ES-I3 (cell line): ENCODE measurements around the gene FRMD1.
"Not testable (repeated sequence)": the region's sequence is repeated elsewhere in the genome, so short reads cannot be mapped to it uniquely, and the experiment has no call there.

Experiments used
- H3K36me3 ChIP-seq: 2 replicates; pipeline ENCODE4 v1.6.1; 2013; ENCODE audit warnings: mild to moderate bottlenecking, low read length, control low read depth, moderate library complexity; ENCODE audit not compliant: insufficient read depth
- H3K4me1 ChIP-seq: 2 replicates; pipeline ENCODE4 v1.6.1; 2013; ENCODE audit warnings: mild to moderate bottlenecking, control low read depth, low read length; ENCODE audit not compliant: insufficient read depth
- H3K9ac ChIP-seq: 2 replicates; pipeline ENCODE4 v1.6.1; 2013; ENCODE audit warnings: low read depth, mild to moderate bottlenecking, low read length, moderate library complexity
- H3K9me3 ChIP-seq: 2 replicates; pipeline ENCODE4 v1.6.1; 2013; ENCODE audit warnings: mild to moderate bottlenecking, low read length, moderate library complexity; ENCODE audit not compliant: control insufficient read depth, insufficient read depth

The FRMD1 gene

DNA sequence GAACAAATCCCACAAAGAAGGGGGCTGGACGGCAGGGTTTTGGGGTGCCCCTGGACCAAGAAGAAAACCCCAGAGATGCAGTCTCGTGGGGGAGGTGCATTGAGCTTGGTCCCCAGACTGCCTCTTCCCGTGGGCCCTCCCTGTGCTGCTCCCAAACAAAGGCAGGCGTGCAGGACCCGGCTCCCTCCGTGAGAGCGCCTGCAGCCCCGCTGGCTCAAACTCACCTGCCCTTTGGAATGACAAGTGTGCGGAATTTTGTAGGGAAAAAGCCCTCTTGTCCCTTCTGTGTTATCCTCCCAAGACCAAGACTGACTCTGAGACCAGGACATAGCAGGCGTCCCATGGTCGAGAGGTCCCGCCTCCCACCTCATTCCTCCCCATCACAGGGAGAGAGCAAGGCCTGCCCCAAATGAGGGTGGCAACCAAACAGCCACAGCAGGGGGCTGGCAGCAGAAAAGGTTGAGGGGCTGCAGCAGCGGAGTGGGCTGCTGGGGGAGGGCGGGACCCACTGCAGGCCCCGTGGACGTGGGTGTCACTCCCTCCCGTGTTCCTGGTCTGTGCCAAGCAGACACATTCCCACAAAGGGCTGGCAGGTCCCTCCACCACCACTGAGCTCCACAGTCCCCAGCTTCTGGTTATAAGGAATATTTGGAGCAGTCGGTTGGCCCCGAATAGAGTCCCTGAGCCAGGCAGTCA, 5.6 kb upstream of the FRMD1 start:
- peaks cover 18% of the 10 kb centered on the region; the same call in 1 of the 2 replicates for H3K4me1 ChIP-seq
- no peaks in the 10 kb centered on the region for H3K9me3 ChIP-seq
- no peaks in the 10 kb centered on the region for H3K36me3 ChIP-seq
- H3K9ac ChIP-seq: no peak overlapping the region

GRCh38 chr6:168083514-168083885, 4.5 kb upstream of the FRMD1 start:
- no peaks in the 10 kb centered on the region for H3K9me3 ChIP-seq
- H3K9ac ChIP-seq: no peak overlapping the region
- no peaks in the 10 kb centered on the region for H3K36me3 ChIP-seq
- peaks cover 15% of the 10 kb centered on the region; the same call in 1 of the 2 replicates for H3K4me1 ChIP-seq

DNA sequence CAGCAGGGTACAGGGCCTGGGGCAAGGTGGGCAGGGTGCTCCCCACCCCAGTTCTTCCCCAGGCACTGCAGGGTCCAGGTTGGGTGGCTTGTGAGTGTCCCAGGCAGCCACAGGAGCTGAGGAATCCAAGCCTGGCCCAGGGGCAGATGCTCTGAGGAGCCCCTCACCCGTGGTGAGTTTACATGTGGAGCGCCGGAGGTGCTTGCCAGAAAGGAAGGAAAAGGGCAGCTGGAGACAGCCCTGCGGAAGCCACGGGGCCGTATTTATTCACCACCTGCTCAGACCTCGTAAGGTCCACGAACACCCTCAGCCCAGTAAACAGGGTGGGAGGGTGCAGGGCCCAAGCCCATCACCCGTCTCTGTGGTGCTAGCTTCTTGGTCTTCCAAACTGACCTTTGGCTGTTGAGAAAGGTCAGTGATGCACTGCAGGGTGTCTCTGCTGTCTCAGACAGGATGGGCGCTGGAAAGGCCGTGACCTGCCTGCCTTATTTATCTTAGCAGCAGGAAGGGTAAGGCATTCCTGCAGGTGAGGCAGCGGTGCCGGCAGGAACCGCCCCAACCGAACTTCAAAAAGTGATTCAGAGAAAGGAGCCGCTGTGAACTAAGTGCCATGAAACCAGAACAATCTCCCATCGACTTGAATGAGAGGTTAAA, 4.0 kb upstream of the FRMD1 start:
- Histone ChIP-seq H3K9ac (no peak overlapping the region), H3K4me1 (peaks cover 11% of the 10 kb centered on the region; the same call in 1 of the 2 replicates), H3K9me3 (no peaks in the 10 kb centered on the region), H3K36me3 (no peaks in the 10 kb centered on the region)

DNA sequence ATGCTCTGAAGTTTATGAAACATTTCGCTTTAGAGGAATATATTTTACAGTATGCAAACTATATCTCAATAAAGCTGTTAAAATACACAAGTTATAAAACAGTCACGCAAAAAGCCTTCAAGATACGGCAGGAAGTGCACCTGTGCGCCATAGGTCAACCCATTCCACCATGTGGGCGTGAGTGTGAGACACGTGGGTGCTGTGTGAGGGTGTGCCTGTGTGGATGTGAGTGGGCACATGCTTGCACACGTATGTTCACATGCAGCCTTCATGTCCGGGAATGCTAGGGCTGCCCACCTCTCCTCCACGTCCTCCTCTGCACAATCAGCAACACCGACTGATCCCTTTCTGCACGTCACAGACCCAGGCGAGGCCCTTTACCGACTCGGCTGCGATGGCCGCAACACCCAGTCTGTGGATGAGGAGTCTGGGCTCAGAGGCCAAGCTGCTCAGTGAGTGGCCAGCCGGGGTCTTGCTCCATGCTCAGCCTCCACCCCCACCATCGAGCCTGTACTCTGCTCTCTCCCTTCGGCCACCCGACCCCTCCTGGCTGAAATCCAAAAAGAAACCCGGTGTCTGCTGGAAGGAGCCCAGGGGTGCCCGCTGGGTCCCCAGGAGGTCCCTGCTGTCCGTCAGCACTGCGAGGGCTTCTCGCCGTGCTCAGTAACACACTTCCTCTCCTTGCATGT, 3.0 kb upstream of the FRMD1 start:
- Histone ChIP-seq H3K9me3 (no peaks in the 10 kb centered on the region), H3K4me1 (peaks cover 4% of the 10 kb centered on the region; the same call in 1 of the 2 replicates), H3K36me3 (no peaks in the 10 kb centered on the region), H3K9ac (no peak overlapping the region)

- no peak overlapping the region for H3K9ac ChIP-seq
- peaks cover 4% of the 10 kb centered on the region; the same call in 1 of the 2 replicates for H3K4me1 ChIP-seq
- H3K9me3 ChIP-seq: no peaks in the 10 kb centered on the region
- no peaks in the 10 kb centered on the region for H3K36me3 ChIP-seq
Observed at GRCh38 chr6:168080393-168081077, 1.5 kb upstream of the FRMD1 start.

DNA sequence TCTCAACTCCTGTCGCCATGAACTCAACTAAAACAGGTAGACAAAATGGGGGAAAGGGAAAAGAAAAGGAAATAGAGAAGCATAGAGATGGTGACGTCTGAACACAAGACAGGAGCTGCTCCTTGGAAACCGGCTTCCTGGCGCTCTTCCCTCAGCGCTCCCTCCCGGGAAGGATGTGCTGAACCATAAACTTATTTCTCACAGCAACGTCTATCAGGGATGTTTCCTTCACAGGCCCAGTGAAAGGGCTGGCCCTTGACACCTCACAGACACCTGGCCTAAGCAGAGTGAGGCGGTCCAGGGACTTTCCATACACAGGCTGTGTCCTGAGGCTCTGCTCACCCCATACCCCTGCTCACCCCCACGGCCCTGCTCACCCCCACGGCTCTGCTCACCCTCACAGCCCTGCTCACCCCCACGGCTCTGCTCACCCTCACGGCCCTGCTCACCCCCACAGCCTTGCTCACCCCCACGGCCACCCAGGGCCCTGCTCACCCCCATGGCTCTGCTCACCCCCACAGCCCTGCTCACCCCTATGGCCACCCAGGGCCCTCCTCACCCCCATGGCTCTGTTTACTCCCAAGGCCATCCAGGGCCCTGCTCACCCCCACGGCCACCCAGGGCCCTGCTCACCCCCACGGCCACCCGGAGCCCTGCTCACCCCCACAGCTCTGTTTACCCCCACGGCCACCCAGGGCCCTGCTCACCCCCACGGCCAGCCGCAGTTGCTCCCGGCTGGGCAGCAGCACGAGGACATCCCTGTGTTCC, 653 bp downstream of the FRMD1 start:
- no peaks in the 10 kb centered on the region for H3K36me3 ChIP-seq
- H3K9ac ChIP-seq: no peak overlapping the region
- H3K4me1 ChIP-seq: peaks cover 3% of the 10 kb centered on the region; the same call in 1 of the 2 replicates
- H3K9me3 ChIP-seq: no peaks in the 10 kb centered on the region

DNA sequence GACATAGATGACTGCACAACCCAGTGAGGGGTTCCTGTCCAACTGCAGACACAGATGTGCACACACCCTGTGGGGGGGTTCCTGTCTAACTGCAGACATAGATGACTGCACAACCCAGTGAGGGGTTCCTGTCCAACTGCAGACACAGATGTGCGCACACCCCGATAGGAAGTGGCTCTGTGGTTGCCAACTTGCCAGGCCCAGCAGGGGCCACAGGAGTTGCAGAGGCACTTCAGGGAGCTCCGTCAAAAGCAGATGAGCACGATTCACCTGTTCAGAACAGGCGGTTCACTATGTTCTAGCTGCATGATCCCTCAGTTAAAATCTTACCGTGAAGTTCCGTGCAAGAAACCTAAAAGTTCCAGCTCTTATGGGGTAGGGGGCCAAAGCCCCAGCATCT, 1.6 kb downstream of the FRMD1 start:
- not testable (repeated sequence) for H3K4me1 ChIP-seq, H3K9ac ChIP-seq, H3K9me3 ChIP-seq, H3K36me3 ChIP-seq

GRCh38 chr6:168075787-168076202, 3.2 kb downstream of the FRMD1 start:
- no peaks in the 10 kb centered on the region for H3K4me1 ChIP-seq
- no peak overlapping the region for H3K9ac ChIP-seq
- H3K36me3 ChIP-seq: no peaks in the 10 kb centered on the region
- no peaks in the 10 kb centered on the region for H3K9me3 ChIP-seq

- Histone ChIP-seq H3K4me1 (no peaks in the 10 kb centered on the region), H3K9me3 (no peaks in the 10 kb centered on the region)
Observed at GRCh38 chr6:168075216-168075615, 3.8 kb downstream of the FRMD1 start.

DNA sequence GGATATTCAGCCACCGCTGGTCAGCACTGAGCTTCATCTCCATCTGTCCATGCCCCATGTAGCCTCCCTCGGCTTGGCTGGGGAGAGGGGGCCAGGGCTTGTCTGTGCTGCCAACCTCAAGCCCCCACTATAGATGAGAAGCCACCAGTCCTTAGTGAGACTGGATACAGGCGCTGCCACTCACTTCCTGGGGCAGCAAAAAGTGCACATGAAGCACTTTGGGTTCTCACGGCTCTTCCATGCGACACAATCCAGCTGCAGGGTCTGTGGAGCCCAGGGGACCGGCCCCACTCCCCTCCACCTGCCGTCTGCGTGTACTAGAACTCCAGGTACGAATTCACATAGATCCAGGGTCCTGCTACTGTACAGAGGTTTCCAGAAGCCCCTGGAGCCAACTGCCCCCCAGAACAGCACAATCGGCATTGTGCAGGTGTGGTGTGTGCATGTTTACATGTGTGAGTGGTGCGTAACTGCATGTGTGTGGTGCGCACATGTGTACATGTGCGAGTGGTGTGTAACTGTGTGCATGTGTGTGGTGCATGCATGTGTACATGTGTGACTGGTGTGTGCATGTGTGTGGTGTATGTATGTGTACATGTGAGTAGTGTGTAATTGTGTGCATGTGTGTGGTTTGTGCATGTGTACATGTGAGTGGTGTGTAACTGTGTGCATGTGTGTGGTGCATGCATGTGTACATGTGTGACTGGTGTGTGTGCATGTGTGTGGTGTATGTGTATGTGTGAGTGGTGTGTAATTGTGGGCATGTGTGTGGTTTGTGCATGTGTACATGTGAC, 4.9 kb downstream of the FRMD1 start:
- no peaks in the 10 kb centered on the region for H3K36me3 ChIP-seq
- H3K9ac ChIP-seq: no peak overlapping the region
- H3K9me3 ChIP-seq: no peaks in the 10 kb centered on the region
- H3K4me1 ChIP-seq: no peaks in the 10 kb centered on the region

More at GRCh38 chr6:168075216-168075615, 3.8 kb downstream of the FRMD1 start:
- H3K36me3 ChIP-seq: no peaks in the 10 kb centered on the region
- no peak overlapping the region for H3K9ac ChIP-seq

DNA sequence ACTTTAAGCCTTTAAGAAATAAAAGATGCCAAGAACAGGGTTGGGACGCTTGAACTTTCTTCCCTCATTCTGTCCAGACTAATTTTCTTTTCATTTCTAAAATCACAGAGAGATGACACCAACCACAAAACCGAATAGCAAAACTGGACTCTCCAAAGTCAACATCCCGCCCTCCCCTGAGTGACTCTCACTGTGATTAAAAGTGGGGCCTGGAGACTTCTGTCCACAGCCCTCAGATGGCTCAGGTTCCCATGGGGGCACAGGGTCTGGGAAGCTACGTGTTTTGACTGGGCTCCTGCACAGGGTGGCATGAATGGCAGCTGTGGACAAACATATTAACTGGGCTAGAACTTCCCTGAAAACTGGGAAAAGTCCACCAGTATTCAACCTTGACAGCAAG, 6.3 kb downstream of the FRMD1 start:
- Histone ChIP-seq H3K9me3 (no peaks in the 10 kb centered on the region), H3K4me1 (no peaks in the 10 kb centered on the region), H3K9ac (no peak overlapping the region), H3K36me3 (no peaks in the 10 kb centered on the region)

- Histone ChIP-seq H3K4me1 (no peaks in the 10 kb centered on the region), H3K36me3 (no peaks in the 10 kb centered on the region), H3K9ac (no peak overlapping the region), H3K9me3 (no peaks in the 10 kb centered on the region)
Observed at GRCh38 chr6:168072261-168072660, 6.8 kb downstream of the FRMD1 start.

DNA sequence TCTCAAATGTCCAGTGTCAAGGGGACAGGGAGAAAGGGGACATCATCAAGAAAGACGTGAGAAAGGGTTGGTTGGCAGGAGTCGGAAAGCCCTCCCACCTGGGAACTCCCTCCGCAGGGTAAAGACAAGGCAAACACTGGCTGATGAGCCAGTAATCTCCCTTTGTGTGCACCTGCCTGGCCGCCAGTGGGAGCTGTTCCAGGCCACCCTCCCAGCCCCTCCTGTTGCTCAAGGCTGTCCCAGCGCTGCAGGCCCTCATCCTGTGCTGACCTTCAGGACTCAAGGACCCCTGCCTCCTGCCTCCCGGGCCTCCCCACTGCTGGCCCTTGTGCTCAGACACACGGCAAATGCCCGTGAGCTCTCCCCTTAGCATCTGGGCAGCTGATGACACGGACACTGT, 7.4 kb downstream of the FRMD1 start:
- no peak overlapping the region for H3K9ac ChIP-seq
- no peaks in the 10 kb centered on the region for H3K9me3 ChIP-seq
- H3K4me1 ChIP-seq: no peaks in the 10 kb centered on the region
- H3K36me3 ChIP-seq: no peaks in the 10 kb centered on the region
